HG03460 (cell line): ENCODE results near the gene NUDT5.
A peak's percentile ranks its signal among the peaks of the same experiment; 100 is the strongest.
"Not testable (repeated sequence)": the region's sequence is repeated elsewhere in the genome, so short reads cannot be mapped to it uniquely, and the experiment has no call there.

Source experiments
- ATAC-seq: cut with Tn5 transposase; IDR thresholded peaks from one replicate; pipeline ENCODE4 v1.9.1; 2021; ENCODE audit not compliant: unreplicated experiment

NUDT5 gene

DNA sequence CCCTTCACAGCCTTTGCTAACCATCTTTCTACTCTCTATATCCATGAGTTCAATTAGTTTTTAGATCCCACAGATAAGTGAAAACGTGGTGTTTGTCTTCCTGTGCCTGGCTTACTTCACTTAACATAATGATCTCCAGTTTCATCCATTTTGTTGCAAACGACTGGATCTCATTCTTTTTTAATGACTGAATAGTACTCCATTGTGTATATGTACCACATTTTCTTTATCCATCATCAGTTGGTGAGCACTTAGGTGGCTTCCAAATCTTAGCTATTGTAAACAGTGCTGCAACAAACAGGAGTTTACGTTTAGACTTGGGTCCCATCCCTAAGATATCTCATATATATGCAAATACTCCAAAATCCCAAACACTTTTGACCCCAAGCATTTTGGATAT is 9.4 kb upstream of the NUDT5 start:
- ATAC-seq: no peak

DNA sequence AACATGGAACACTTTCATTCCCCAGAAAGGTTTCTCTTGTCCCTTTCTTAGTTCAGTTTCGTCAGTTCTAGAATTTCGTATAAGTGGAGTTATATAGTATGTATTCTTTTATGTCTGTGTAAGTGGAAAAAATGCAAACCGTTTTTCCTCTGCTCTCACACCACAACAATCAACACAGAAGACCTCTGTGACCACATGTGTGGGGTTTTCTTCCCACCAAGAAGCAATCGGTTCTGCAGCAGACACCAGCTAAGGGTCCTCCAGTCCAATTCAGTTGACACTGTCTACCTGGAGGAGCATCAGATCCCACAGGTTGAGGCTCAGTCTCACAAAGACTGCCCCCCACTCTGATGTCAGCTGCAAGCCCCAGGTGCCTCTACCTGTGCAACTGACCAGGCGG is 6.5 kb upstream of the NUDT5 start:
- no peak for ATAC-seq

DNA sequence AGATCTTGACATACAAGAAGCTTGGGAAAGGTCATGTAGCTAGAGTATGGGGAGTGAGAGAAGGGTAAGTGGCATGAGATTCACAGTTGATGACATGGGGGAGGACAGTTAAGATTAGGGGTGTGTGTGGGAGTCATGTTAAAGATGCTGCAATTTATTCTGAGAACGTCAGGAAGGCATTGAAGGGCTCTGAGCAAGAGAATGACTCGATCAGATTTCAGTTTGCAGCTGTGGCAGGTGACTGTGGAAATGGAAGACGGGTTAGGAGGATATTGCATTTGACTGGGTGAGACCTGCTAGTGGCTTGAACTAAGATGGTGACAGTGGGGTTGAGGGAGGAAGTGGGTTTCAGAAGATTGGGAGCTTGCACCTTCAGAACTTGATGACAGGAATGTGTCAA is 5.9 kb upstream of the NUDT5 start:
- ATAC-seq: no peak

DNA sequence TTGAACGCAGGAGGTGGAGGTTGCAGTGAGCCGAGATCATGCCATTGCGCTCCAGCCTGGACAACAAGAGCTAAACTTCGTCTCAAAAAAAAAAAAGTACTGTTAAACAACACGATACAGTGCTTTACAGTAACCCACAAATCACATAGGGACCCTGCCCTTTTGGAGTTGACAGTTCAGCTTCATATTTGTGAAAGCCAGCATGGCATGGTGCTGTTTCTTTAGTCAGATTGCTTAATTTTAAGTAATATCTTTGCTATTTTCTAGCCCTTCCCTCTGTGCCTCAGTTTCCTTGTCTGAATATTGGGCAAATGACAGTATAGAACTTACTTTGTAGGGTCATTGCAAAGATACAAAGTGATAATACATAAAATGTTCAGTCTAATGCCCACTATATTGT is 5.2 kb upstream of the NUDT5 start:
- no peak for ATAC-seq

DNA sequence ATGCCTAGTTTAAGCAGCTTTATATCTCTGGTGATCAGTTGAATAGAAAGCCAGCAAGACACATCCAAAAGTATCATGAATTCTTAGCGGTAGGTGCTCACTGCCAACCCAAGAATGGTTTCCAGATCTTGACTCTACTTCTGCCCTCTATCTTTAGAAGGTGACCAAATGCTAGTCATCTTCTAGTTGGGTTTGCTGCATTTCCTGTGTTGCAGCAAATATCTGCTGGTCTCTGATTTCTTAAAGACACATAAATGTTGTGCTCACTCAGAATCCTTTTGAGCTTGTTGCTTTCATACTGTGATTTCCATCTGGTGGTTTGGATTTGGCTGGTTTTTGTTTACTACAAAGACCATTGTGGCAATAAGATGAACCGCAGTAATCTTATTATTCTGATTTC is 2.5 kb upstream of the NUDT5 start:
- ATAC-seq: no peak

DNA sequence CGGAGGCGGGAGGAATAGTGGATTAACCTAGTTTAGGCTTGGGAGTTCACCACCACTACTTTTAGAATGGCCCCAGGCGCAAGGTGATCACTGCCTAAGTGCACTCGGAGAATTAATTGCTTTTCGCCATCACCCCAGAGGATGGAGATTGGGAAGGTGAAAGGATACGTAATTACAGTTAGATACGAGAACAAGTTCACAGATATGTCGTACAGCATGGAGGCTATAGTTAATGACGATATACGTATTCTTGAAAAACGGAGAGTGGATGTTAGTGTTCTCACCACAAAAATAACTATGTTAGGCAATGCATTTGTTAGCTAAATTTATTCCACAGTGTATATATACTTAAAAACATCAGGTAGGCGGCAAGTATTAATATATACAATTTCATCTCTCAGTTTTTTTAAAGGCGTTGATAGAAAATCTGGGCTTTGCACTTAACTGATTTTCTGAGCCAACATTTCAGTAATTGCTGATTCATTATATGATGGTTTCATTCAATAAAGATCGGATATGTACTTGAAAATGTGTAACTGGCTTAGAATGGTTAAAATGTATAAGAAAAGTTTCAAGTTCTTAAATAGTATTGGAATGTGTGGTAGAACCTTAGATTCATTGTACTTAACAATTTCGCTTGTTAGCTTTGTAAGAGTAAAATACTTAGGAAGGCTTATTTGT is 980 bp upstream of the NUDT5 start:
- no peak for ATAC-seq

DNA sequence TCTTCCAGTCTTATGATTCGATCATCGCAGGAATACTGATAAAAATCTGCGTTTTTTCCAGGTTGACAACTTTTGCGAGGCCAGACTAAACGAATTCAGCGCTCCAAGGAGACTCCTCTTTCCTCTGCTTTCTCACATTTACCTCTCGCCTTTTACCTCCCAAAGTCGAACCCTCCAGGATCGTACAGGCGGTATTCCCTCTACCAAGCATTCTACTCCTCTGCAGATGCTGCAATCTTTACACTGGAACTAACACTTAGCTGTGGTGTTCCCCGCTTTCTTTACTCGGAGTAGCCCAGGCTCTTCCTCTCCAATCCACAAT is 449 bp downstream of the NUDT5 start:
- no peak for ATAC-seq

DNA sequence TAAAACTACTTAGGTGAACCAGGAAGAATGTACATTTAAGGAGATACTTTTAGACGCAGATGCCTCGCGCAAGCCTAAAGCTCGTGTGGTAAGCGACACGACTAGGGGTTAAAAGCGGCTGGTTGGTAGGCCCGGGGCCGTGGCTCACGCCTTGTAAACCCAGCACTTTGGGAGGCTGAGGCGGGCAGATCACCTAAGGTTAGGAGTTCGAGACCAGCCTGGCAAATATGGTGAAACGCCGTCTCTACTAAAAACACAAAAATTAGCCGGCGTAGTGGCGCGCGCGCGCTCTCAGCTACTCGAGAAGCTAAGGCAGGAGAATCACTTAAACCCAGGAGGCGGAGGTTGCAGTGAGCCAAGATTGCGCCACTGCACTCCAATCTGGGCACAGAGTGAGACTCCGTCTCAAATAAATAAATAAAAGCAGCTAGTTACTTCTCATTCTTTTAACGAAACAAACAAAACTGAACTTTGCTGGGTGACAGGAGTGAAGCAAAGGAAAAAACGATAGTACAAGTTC is 879 bp downstream of the NUDT5 start:
- no peak for ATAC-seq

DNA sequence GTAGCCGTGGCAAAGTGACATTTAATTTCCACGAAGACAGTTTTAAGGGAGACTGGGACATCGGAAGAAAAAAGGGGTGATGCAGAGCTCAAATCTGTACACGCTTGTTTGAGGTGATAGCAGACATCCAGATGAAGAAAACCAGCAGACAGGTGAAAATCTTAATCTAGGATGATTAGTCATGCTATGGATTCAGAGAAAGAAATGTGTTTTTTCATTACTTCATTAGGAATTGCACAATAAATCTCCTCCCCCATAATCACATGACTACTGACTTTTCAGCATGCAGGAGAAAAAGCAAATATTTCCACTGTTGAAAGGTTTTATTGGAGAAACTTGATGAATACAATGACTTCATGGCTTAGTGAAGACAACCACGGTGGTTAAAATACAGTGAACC is 2.5 kb downstream of the NUDT5 start:
- ATAC-seq: no peak

DNA sequence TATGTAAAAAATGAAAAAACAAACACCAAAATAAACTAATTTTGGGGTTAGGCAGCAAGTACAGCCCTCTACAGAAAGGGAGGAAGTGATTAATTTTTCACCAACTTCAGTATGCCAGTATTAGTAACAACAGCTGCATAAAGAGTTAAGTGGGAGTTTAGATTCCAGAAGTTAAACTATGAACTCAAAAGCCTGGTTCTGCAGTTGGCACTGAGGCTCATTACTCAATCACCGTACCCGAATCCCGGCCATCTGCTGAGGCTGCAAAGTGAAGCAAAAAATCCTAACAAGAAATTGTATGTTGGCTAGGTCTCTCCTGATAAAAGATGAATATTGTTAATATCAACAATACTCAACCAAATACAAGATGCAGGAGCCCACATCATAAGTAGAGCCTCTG is 4.0 kb downstream of the NUDT5 start:
- ATAC-seq: no peak

DNA sequence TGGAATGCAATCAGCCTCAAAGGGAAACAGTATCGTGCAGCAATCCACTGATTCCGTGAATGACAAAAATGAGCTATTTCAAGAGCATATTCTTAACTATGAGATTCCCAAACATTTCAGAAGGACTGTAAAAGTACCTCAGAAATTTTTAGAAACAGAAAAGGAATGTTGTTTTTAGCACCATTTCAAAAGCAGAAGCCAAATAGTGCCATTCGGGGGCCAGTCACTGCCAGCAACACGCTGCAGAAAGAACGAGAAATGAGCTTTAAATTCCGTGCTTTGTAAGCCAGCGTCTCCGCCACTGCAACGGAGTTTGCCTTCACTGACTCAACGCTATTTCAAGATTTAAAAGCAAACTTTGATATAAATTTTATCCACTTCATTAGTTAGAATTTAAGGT is 6.3 kb downstream of the NUDT5 start:
- no peak for ATAC-seq

DNA sequence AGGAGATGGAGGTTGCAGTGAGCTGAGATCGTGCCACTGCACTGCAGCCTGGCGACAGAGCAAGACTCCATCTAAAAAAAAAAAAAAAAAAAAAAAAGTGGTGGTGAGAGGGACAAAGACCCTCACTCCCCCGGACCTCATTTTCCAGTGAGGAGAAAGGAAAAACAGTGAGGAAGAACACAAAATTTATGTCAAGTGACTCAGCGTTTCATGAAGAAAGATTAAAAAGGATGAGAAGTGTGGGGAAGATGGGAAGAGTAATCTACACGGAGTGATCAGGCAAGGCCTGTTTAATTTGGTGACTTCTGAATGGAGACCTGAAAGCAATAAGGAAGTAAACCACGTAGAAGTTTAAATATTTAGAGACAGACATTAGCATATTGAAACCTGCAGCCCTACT is 7.0 kb downstream of the NUDT5 start:
- no peak for ATAC-seq

DNA sequence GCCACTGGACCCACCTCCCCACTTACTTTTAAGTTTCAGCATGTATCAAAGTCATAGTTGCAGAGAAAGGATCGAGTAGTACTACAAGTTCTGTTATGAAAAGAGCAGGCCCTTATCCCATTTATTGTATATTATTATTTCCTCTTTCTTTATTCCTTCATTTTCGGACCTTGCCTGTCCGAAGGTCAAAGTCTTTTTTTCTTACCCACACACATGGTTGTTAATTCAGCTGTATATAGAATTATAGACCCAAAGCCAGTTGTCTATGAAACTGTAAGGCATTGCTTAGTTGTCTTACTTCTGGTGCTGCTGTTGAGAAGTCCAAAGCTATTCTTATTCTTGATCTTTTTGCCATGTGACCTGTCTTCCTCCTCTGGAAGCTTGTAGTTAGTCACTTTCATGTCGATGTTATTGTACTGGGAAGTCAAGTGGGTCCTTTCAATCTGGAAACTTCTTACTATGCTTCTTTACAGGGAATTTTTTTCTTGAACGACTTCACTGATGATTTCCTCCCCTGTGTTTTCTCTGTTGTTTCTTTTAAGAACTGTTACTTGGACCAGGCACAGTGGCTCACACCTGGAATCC is 8.3 kb downstream of the NUDT5 start:
- no peak for ATAC-seq

DNA sequence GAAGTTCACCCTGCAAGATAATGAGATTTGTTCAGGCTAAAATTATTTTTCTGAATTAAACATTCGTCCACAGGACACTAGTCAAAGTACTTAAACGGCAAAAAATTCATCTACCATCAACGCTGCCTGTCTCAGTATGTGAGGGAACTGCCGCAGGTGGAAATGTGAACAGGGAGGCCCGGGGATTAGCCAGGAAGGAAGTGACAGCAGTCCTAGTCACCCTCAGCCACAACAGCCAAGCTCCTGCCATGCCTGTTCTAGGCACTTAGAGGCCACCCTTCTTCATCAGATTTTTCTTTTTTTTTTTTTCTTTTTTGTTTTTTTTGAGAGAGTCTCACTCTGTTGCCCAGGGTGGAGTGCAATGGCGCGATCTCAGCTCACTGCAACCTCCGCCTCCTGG is 9.4 kb downstream of the NUDT5 start:
- no peak for ATAC-seq

DNA sequence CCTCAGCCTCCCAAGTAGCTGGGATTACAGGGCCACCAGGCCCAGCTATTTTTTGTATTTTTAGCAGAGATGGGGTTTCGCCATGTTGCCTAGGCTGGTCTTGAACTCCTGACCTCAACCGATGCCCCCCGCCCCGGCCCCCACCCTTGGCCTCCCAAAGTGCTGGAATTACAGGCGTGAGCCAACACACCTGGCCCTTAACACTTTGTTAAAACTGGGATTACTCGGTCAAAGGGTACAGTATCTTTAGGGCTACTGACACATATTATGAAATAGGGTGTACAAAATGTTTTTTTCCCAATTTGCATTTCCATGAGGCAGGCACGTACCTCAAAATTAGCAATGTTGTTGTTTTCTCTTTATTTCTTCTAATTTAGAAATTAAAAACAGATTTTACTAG is 11.5 kb downstream of the NUDT5 start:
- no peak for ATAC-seq

DNA sequence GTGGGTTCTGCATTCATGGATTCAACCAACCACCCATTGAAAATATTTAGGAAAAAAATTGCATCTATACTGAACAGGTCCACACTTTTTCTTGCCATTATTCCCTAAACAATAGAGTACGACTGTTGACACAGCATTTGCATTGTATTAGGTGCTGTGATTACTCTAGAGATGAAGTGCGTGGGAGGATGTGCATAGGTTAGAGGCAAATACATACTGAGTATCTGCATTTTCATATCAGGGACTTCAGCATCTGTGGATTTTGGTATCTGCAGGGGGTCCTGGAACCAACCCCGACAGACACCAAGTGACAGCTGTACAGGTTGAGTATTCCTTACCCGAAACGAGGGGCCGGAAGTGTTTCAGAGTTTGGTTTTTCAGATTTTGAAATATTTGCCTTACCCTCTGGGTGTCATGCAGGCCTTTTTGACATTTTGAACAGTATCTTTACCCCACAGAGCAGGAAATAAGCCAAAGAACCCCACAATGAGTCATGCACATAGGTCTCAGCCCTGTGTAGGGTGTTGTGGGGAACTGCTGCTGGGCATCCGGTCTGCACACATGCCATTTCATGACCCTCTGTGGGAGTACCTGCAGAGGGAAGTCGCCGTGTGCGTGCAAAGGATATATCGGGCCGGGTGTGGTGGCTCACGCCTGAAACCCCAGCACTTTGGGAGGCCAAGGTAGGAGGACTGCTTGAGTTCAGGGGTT is 14.5 kb downstream of the NUDT5 start:
- peak; percentile 70 for ATAC-seq

DNA sequence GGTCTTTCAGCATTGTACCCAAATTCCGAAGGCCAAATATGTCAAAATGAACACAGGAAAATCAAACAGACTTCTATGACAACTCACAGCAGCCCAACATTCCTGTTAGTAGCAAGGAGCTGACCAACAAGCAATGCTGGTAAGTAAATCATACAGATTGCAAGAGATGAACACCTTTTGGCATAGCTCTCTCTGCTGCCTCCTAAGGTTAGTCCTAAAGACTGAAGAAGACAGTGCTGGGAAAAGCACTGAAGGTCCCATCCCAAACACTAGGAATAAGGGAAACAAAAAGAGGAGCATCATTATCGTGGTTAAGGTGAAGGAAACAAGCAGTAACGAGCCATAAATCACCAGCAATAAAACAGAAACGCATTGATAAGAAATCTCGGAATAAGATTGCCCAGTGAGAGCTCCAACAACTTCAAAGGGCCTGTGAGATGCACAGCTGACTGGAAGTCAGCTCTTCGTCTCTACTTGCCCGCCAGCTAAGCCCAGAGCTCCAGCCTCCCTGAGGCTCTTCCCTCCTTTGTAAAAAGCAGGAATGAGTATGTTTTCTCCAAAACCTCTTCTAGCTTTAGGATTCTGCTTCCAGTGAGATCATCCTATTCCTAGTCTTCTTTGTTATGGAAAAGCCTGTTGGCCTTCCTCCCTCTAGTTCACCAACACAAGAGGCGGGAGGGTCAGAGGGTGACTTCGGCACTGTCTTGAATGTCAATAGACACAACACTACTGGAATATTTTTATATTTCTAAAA is 15.3 kb downstream of the NUDT5 start:
- no peak for ATAC-seq

DNA sequence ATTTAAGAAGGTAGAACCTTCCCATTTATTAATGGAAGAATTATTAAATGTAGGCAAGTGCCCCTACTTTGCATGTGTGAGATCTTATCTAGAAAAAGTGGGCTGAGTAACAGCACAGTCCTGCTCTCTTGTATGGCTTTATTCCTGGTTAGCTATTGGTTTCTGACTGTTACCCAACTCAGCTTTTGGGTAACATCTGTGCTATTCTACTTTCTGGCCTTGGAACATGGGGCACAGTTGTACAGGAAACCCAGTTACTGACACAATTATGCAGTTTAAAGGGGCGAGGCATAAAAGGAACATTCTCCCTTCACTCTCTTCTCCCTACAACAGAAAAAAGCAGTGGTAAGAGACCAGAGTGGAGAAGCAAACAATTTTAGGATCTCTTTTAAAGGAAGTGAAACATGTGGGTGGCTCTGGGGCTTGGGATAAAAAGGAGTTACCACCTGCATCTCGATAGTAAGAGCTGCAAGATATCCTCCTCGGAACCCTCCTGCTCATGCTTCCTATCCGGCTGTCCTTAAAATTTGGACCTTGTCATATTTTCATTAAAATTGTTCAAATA is 16.0 kb downstream of the NUDT5 start:
- ATAC-seq: no peak

DNA sequence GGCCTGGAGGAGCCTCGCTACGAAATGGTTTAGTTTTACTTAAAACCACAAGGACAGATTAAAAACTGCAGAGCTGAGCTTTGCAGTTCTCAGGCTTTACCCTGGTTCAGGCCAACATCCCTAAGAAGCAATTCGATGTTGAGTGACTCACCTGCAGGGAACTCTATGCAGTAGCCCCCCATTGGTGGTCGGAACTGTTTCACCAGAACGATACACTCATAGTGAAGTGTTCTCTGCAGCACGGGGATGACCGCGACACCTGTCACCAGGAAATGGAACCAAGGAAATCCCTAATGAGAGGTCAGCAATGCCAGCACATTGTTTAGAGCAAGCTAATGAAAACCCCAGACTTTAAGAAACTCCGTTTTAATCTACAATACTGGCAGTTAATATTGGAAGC is 18.0 kb downstream of the NUDT5 start:
- no peak for ATAC-seq

DNA sequence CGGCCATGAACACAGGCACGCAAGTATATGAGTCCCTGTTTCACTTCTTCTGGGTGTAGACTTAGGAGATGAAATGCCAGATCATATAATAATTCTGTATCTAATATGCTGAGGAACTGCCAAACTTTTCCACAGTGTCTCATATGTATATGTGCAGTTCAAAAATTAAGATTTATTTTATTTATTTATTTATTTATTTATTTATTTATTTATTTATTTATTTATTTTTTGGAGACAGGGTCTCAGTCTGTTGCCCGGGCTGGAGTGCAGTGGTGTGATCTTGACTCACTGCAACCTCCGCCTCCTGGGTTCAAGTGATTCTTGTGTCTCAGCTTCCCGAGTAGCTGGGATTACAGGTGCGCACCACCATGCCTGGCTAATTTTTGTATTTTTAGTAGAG is 24.2 kb downstream of the NUDT5 start:
- not testable (repeated sequence) for ATAC-seq

DNA sequence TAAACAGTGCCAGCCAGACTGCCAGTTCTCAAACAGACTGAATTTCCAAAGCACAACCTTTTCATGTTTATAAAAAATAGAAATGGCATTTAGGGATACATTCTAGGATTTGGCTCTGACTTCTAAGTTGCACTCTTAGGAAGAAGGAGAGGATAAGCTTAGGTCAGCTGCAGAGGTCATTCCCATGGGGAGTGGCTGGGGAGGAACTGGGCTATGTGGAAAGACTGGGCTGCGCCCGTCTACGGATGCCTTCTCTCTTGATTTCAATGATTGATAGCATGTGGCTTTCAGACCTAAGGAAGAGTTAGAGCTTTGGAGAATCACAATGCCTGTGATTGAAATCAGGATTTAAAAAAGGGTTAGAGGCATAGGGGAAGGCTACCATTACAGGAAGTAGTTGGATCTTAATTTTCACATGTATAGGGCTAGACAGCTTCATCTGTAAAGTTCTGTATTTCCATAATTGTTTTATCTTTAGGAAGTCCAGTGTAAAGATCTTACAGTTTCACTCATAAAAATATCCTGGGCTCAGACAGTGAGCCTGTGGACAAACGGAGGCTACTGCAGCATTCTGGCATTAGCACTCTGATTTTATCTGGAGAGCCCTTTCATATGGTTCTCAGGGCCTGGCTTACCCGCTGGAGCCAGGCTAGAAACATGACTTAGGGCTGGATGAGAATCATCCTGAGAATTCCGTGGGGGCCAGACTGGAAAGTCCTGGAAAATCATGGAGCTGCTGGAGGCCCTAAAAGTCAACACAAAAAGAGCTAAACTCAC is 29.5 kb downstream of the NUDT5 start:
- no peak for ATAC-seq
